ENCODE results near the gene PRSS38. TPM values are rescaled to one million over a fixed set of nuclear protein-coding genes. Genes with fewer than 3 reads are reported as not detected.

PRSS38 gene
- polyA plus RNA-seq, 1 donor (not counting 4 experiments of a cell fraction or from before 2014, with no cell fraction given): not detected

GRCh38 chr1:227774051-227774731, 41.3 kb upstream of the PRSS38 start:
- Histone ChIP-seq H3K27ac (ENCODE audit: control insufficient read depth, insufficient read depth, low read length) (no peak overlapping the region), H3K36me3 (ENCODE audit: control insufficient read depth in 2 of 2, extremely low read depth in 1 of 2, insufficient read depth in 2 of 2, low read length in 2 of 2) (peaks cover 7 to 8% of the 10 kb centered on the region in 2 experiments), H3K4me2 (ENCODE audit: control insufficient read depth, extremely low read depth, insufficient read depth, low read depth, low read length) (no peak overlapping the region), H4K20me1 (ENCODE audit: control insufficient read depth, extremely low read depth, insufficient read depth, low read length) (no peaks in the 10 kb centered on the region), H3K9ac (ENCODE audit: control insufficient read depth, extremely low read depth, insufficient read depth, low read length) (no peak overlapping the region), H3K27me3 (ENCODE audit: control insufficient read depth, extremely low read depth, insufficient read depth, low read length) (no peaks in the 10 kb centered on the region), H3K9me3 (ENCODE audit: control insufficient read depth, low read depth, low read length) (no peaks in the 10 kb centered on the region), H2AFZ (ENCODE audit: control insufficient read depth, low read length) (no peak overlapping the region), H3K9me1 (ENCODE audit: control insufficient read depth, extremely low read depth, insufficient read depth, low read length) (no peaks in the 10 kb centered on the region), H3K4me1 (ENCODE audit: control insufficient read depth, extremely low read depth, insufficient read depth, low read length) (no peaks in the 10 kb centered on the region), H3K4me3 (ENCODE audit: control insufficient read depth in 2 of 3, extremely low read depth in 1 of 3, insufficient read depth in 2 of 3, low read depth in 1 of 3, low read length in 3 of 3) (no peak overlapping the region), H3K79me2 (ENCODE audit: control insufficient read depth, insufficient read depth, low read length) (no peaks in the 10 kb centered on the region)
- TF ChIP-seq, protein P1, sequence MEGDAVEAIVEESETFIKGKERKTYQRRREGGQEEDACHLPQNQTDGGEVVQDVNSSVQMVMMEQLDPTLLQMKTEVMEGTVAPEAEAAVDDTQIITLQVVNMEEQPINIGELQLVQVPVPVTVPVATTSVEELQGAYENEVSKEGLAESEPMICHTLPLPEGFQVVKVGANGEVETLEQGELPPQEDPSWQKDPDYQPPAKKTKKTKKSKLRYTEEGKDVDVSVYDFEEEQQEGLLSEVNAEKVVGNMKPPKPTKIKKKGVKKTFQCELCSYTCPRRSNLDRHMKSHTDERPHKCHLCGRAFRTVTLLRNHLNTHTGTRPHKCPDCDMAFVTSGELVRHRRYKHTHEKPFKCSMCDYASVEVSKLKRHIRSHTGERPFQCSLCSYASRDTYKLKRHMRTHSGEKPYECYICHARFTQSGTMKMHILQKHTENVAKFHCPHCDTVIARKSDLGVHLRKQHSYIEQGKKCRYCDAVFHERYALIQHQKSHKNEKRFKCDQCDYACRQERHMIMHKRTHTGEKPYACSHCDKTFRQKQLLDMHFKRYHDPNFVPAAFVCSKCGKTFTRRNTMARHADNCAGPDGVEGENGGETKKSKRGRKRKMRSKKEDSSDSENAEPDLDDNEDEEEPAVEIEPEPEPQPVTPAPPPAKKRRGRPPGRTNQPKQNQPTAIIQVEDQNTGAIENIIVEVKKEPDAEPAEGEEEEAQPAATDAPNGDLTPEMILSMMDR (optimal IDR thresholded peaks at IDR 0.05 in 1 of 3, IDR thresholded peaks at IDR 0.05 in 1 of 3, conservative IDR thresholded peaks at IDR 0.05 in 1 of 3; ENCODE audit: extremely low read depth in 1 of 3, insufficient read depth in 2 of 3, low read length in 3 of 3): no peak
- no peak for TF ChIP-seq EZH2 (IDR thresholded peaks at IDR 0.05; ENCODE audit: low read length)
- dilution Hi-C loops (cut with MboI; ENCODE audit: extremely low pct_ligation_motif_present, low sequenced_read_pairs): no loop called here
- DNase-seq (ENCODE audit: low read depth, low spot score) (no peak), FAIRE-seq (no peak)

- H4K20me1 ChIP-seq (ENCODE audit: control insufficient read depth, extremely low read depth, insufficient read depth, low read length): no peaks in the 10 kb centered on the region
- no peak overlapping the region for H3K4me3 ChIP-seq (ENCODE audit: control insufficient read depth in 2 of 3, extremely low read depth in 1 of 3, insufficient read depth in 2 of 3, low read depth in 1 of 3, low read length in 3 of 3)
- H2AFZ ChIP-seq (ENCODE audit: control insufficient read depth, low read length): no peak overlapping the region
- dilution Hi-C loops (cut with MboI; ENCODE audit: extremely low pct_ligation_motif_present, low sequenced_read_pairs): no loop called here
- DNase-seq (ENCODE audit: low read depth, low spot score) (no peak), FAIRE-seq (no peak)
- no peaks in the 10 kb centered on the region for H3K27me3 ChIP-seq (ENCODE audit: control insufficient read depth, extremely low read depth, insufficient read depth, low read length)
- TF ChIP-seq, protein P1 (optimal IDR thresholded peaks at IDR 0.05 in 1 of 3, IDR thresholded peaks at IDR 0.05 in 1 of 3, conservative IDR thresholded peaks at IDR 0.05 in 1 of 3; ENCODE audit: extremely low read depth in 1 of 3, insufficient read depth in 2 of 3, low read length in 3 of 3): no peak
- TF ChIP-seq EZH2 (IDR thresholded peaks at IDR 0.05; ENCODE audit: low read length): no peak
- no peaks in the 10 kb centered on the region for H3K9me3 ChIP-seq (ENCODE audit: control insufficient read depth, low read depth, low read length)
- H3K9ac ChIP-seq (ENCODE audit: control insufficient read depth, extremely low read depth, insufficient read depth, low read length): no peak overlapping the region
- H3K4me1 ChIP-seq (ENCODE audit: control insufficient read depth, extremely low read depth, insufficient read depth, low read length): no peaks in the 10 kb centered on the region
- H3K4me2 ChIP-seq (ENCODE audit: control insufficient read depth, extremely low read depth, insufficient read depth, low read depth, low read length): no peak overlapping the region
- H3K79me2 ChIP-seq (ENCODE audit: control insufficient read depth, insufficient read depth, low read length): no peaks in the 10 kb centered on the region
- H3K36me3 ChIP-seq (ENCODE audit: control insufficient read depth in 2 of 2, extremely low read depth in 1 of 2, insufficient read depth in 2 of 2, low read length in 2 of 2): peaks cover 6 to 7% of the 10 kb centered on the region in 2 experiments
- no peaks in the 10 kb centered on the region for H3K9me1 ChIP-seq (ENCODE audit: control insufficient read depth, extremely low read depth, insufficient read depth, low read length)
- H3K27ac ChIP-seq (ENCODE audit: control insufficient read depth, insufficient read depth, low read length): no peak overlapping the region
Observed at GRCh38 chr1:227774821-227775661, 40.4 kb upstream of the PRSS38 start.
